HG02763 (cell line): ENCODE measurements around the gene DPYD.

Experiments used
- ATAC-seq: cut with Tn5 transposase; IDR thresholded peaks from one replicate; pipeline ENCODE4 v1.9.1; 2021; ENCODE audit warnings: mild to moderate bottlenecking, moderate library complexity; ENCODE audit not compliant: unreplicated experiment

Gene DPYD

GRCh38 chr1:97069312-97069711 lies 851.5 kb downstream of the DPYD start:
- ATAC-seq = no peak

- no peak for ATAC-seq
Observed at GRCh38 chr1:97066860-97067259, 854.0 kb downstream of the DPYD start.

GRCh38 chr1:97063532-97063931 lies 857.3 kb downstream of the DPYD start:
- no peak for ATAC-seq

GRCh38 chr1:97061604-97062003 lies 859.2 kb downstream of the DPYD start:
- no peak for ATAC-seq

GRCh38 chr1:97056386-97056785 lies 864.4 kb downstream of the DPYD start:
- ATAC-seq = no peak

GRCh38 chr1:97053268-97053667 lies 867.6 kb downstream of the DPYD start:
- no peak for ATAC-seq

GRCh38 chr1:97051823-97052222 lies 869.0 kb downstream of the DPYD start:
- no peak for ATAC-seq

GRCh38 chr1:97050506-97050905 lies 870.3 kb downstream of the DPYD start:
- ATAC-seq = no peak

GRCh38 chr1:97047421-97047793 lies 873.4 kb downstream of the DPYD start:
- ATAC-seq = no peak

GRCh38 chr1:97046765-97047420 lies 873.9 kb downstream of the DPYD start:
- no peak for ATAC-seq

- ATAC-seq = no peak
Observed at GRCh38 chr1:97044159-97044760, 876.6 kb downstream of the DPYD start.

GRCh38 chr1:97042551-97042950 lies 878.3 kb downstream of the DPYD start:
- ATAC-seq = no peak

GRCh38 chr1:97041026-97041425 lies 879.8 kb downstream of the DPYD start:
- no peak for ATAC-seq

- no peak for ATAC-seq
Observed at GRCh38 chr1:97038410-97038809, 882.4 kb downstream of the DPYD start.

GRCh38 chr1:97034651-97035050 lies 886.2 kb downstream of the DPYD start:
- ATAC-seq = no peak

GRCh38 chr1:97033949-97034348 lies 886.9 kb downstream of the DPYD start:
- no peak for ATAC-seq
